Measurements from ENCODE around the gene ARHGAP33.
"Not testable (repeated sequence)": the region's sequence is repeated elsewhere in the genome, so short reads cannot be mapped to it uniquely, and the experiment has no call there.

ARHGAP33 gene

DNA sequence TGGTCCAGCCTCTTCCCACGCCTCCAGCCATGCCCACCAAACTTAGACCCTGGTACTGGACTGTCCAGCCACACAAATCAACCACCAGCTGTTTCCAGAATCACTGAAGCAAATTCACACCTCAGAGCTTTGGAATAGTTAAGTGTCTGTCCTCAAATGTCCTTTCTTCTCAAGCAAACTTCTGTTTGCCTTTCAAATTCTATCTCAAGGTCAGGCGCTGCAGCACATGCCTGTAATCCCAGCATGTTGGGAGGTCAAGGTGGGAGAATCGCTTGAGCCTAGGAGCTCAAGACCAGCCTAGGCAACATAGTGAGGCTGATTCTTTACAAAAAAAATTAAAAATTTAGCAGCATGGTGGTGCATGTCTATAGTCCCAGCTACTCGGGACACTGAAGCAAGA is 56.7 kb downstream of the ARHGAP33 start:
- in situ Hi-C loops (cut with MboI; ENCODE audit: low sequenced_read_pairs, unreplicated experiment) = no loop called here
- DNase-seq (ENCODE audit: low spot score) = no peak
- TF ChIP-seq, protein P1, sequence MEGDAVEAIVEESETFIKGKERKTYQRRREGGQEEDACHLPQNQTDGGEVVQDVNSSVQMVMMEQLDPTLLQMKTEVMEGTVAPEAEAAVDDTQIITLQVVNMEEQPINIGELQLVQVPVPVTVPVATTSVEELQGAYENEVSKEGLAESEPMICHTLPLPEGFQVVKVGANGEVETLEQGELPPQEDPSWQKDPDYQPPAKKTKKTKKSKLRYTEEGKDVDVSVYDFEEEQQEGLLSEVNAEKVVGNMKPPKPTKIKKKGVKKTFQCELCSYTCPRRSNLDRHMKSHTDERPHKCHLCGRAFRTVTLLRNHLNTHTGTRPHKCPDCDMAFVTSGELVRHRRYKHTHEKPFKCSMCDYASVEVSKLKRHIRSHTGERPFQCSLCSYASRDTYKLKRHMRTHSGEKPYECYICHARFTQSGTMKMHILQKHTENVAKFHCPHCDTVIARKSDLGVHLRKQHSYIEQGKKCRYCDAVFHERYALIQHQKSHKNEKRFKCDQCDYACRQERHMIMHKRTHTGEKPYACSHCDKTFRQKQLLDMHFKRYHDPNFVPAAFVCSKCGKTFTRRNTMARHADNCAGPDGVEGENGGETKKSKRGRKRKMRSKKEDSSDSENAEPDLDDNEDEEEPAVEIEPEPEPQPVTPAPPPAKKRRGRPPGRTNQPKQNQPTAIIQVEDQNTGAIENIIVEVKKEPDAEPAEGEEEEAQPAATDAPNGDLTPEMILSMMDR (IDR thresholded peaks at IDR 0.05; ENCODE audit: borderline replicate concordance, control extremely low read depth, extremely low read depth, insufficient read depth, missing control alignments) = no peak

DNA sequence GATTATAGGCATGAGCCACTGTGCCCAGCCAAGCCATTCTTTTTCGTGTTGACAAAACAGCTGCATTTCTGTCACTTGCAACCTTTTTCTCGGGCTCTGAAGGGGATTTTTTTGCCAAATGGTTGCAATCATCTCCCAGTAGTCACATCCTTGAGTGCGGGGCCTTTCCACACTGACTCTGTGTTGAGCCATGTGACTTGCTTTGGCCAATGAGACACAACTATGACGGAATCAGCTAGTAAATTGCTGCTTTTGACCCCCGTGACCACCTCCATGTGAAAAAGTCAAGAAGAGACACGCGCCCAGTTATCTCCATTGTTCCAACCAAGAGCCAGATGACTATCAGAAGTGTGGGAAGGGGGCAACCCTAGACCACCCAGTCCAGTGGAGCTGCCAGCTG is 58.6 kb downstream of the ARHGAP33 start:
- DNase-seq (ENCODE audit: low spot score) = no peak
- TF ChIP-seq, protein P1 (IDR thresholded peaks at IDR 0.05; ENCODE audit: borderline replicate concordance, control extremely low read depth, extremely low read depth, insufficient read depth, missing control alignments) = no peak
- in situ Hi-C loops (cut with MboI; ENCODE audit: low sequenced_read_pairs, unreplicated experiment) = no loop called here

DNA sequence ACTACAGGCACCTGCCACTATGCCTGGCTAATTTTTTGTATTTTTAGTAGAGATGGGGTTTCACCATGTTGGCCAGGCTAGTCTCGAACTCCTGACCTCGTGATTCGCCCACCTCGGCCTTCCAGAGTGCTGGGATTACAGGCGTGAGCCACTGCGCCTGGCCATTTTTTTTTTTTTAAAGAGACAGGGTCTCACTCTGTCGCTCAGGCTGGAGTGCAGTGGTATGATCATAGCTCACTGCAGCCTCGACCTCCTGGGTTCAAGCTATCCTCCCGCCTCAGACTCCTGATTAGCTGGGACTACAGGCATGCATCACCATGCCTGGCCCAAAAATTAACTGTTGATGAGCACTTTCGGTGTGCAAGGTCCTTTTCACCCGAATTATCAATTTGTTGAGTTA is 60.7 kb downstream of the ARHGAP33 start:
- in situ Hi-C loops (cut with MboI; ENCODE audit: low sequenced_read_pairs, unreplicated experiment); DNase-seq (ENCODE audit: low spot score): not testable (repeated sequence)

Data from GM13976 (cell line).